GM21367 (cell line): ENCODE measurements around the gene DPH1.

Source experiments
- ATAC-seq: cut with Tn5 transposase; IDR thresholded peaks from one replicate; pipeline ENCODE4 v1.9.1; 2021; ENCODE audit not compliant: unreplicated experiment

Gene DPH1

DNA sequence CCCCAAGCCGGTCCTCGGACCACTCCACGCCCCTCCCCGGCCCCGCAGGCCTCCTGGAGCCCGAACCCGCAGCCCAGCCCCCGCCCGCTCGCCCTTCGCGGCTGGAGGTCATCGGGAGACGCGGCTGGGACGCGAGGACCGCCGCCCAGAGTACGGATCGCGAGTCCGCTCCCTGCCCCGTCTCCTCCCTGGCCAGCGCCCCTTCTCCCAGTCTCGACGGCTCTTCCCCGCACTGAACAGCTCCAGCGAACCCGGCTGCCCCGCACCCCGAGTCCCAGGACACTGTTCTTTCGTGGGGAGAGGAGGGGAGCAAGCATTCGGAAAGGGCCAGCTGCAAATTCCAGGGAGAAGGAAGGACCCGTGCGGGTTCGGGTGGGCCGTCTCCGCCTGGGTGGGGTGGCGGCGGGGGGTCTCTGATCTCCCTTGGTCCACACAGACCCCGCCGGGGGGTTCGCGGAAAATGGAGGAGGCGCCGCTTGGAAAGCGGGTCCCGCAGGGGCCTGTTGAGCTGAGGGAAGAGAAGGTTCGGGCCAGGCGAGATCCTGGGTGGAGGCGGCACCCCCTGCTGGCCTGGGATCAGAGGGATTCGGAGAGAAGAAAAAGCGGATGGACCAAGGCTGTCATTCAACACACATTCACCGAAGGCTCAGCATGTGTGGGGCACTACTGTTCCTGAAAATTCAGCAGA is 4.2 kb upstream of the DPH1 start:
- ATAC-seq = no peak

DNA sequence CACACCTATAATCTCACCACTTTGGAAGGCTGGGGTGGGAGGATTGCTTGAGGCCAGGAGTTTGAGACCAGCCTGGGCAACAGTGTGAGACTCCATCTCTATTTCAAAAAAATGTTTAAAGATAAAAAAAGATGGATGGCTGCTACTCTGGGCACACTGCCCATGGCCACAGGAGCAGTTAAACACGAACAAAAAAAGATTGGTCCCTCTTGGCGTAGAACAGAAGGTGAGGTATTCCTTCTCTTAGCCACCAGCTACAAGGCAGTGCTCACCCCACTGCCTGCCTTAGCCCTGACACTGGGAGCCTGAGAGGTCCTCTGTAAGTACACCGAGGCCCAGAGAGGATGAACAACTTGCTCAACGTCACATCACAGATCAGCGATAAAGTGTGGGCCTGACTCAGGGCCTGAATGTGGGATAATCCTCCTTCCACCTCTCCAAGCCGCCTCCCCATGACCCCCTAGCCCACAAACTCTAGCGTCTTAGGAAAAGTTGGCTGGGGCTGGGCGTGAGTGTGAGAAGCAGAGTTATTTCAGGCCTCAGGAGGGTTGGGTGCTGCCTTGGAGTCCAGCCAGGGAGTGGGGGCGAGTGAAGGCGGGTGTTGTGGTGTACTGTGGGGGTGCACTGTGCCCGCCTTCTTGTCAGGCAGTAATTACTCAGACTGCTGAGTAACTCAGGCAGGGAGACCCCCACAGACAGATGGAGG is 2.3 kb upstream of the DPH1 start:
- no peak for ATAC-seq

DNA sequence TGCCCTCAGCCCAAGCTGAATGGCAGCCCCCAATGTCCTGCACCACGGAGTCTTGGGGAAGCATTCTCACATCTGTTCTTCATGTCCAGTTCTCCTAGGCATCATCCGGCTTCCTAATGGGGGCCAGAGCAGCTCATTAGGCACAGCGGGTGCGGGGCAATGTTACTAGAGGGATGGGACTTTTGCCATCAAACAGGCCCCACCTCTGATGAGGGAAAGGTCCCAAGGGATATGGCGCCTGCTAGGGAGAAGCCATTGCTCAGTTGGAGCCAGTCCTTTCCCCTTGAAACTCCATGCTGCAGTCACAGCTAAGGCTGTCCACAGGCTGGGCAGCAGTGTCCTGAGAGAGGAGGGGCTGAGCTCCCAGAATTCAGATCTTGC is 1.7 kb upstream of the DPH1 start:
- no peak for ATAC-seq

DNA sequence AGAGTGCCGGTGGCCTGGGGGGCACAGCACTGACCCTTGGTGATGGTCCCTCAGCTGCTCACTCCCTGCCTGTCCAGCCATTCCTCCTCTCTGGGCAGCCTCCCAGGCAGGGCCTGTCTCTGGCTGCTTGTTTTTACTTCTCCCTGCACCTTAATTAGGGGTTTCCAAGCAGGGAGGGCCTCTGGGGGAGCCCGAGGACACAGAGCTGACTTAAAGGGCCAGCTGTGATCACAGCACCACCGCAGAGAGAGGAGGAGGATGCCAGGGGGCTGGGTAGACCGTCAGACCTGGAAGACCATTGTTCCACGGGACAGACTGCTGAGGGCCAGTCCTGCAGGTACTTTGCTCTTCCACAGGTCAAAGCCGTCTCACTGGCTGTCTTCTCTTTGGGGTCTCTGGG is 1.2 kb upstream of the DPH1 start:
- no peak for ATAC-seq

- no peak for ATAC-seq
Measured at GRCh38 chr17:2030779-2031163, 818 bp downstream of the DPH1 start.

DNA sequence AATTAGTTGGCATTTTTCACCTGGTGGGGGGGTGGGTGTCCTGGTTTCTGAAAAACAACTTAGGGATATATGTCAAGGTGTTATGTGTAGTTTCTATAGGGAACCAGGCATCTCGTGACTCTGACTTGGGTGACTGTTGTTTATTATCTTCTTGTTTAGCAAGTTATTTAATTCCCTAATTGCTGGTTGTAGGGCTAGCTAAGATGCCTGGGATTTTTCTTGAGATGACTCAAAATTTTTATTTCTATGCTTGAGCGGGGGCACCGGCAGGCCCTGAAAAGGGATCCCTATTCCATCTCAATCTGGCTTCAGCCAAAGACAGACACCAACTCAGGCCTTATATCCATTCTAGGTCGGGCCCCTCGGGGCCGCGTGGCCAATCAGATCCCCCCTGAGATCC is 3.2 kb downstream of the DPH1 start:
- no peak for ATAC-seq

DNA sequence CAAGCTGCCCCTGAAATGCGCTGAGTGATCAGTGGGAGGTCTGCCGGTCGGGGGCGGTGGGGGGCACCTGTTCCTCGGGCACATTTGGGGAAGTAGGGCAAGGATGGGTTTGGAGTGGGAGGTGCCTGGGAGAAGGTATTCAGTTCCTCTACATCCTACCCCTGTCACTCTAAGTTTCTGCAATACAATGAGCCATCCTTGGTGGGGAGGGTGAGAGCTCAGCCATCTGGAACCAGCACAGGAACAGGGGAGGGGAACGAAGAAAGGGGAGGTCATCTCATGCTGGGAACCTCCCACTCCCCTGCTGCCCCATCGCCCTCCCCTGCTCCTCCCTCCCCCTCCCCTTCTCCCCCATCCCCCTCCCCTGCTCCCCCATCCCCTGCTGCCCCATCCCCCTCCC is 4.2 kb downstream of the DPH1 start:
- no peak for ATAC-seq

DNA sequence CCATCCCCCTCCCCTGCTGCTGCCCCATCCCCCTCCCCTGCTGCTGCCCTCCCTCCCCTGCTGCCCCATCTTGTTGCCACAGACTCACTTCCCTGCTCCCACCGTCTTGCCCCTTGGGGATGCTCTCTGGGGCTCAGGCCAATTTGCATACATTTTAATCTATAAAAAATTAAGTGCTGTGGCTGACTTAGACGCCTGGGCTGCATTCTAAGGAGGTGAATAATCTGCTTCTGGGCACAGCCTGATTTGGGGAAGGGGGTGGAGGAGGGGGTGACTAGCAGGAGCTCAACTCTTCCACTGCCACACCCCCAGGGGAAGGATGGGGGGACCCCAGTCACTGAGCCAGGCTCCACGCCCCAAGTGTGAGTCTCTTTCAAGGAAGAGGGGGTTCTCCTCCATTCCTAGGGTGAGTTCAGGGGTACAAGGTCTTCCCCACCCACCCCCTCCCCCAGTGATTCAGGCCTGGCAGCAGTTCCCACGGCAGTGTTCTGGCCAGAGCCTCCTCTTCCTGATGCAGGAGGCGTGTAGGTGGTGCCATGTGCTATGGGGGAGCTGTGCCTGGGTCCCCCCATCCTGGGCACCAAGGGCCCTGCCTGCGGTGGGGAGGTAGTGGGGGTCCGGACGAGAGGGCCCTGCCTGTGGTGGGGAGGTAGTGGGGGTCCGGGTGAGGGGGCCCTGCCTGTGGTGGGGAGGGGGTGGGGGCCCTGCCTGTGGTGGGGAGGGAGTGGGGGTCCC is 5.0 kb downstream of the DPH1 start:
- no peak for ATAC-seq

DNA sequence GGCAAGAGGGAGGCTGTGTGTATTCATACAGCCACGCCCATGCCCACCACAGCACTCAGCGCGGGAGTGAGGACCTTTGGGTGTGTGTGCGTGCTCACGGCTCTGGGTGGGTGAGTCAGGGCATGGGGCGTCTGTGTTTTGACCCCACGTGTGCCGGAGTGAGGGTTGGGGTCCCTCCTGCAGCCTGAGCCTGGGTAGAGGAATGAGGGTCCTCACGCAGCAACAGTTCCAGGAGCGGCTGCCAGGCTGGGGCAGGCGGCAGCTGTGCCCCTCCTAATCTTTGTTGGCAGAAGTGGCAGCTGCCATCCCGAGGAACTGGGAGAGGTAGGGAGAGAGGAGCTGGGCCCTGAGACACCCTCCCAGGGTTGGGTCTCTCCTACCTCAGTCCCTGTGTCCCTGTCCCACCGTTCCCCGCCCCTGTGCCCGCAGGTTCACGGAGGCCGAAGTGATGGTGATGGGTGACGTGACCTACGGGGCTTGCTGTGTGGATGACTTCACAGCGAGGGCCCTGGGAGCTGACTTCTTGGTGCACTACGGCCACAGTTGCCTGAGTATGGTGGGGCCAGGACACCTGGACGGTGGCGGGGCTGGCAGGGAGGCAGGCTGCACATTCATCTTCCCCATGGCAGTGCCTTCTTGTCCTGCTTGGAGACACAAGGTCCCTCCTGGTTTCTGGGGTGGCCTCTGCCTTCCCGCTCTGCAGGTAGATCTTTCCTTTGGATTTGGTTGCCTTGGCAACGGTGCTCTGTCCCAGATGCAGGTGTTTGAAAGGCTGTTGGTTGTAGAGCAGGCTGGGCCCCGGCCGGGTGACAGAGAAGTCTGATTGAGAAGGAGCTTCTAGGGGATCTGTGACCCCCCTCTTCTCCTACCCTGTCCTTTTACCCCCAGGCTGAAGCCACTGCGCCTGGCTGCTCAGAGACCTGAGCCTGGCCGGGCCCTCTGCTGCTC is 5.9 kb downstream of the DPH1 start:
- ATAC-seq = no peak

DNA sequence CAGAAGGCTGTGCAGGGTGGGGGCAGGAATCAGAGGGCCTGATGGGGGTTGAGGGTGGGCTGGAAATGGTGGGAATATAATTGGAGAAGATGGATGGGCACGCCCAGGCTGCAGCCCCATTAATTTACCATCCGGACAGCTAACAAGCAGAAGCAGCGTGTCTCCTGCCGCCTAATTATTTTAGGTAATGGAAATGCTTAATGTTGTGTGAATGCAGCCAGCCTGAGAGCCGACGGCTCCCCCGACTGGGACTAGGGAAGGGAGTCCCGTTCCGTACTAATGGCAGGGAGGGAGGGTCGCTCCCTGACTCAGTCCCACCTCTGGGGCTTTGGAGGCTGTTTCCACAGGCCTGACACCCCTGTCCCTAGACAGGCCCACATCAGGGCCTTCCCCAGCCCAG is 7.2 kb downstream of the DPH1 start:
- no peak for ATAC-seq

- ATAC-seq = no peak
Measured at GRCh38 chr17:2040219-2040827, 10.4 kb downstream of the DPH1 start.

DNA sequence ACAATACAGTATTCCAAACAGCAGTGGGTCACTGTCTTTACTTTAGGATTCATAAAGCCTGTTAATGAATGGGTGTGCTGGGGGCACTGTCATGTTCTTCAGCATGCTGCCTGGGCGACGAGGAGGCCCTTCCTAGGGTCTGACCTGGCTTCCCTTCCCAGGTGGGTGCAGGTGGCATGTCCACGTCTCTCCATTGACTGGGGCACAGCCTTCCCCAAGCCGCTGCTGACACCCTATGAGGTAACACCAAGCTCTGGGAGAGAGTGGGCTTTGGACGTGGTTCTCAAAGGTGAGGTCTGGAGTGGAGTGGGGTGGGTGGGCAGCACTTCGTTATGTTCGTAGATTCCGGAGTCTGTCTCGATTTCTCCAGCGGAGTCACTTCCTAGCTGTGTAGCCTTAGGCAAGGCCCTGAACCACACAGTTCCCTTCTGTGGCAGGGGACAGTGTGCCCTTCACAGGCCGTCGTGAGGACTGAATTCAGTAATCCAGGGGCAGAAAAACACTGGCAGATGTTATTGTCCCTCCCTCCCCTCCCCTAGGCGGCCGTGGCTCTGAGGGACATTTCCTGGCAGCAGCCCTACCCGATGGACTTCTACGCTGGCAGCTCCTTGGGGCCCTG is 11.1 kb downstream of the DPH1 start:
- ATAC-seq = no peak

DNA sequence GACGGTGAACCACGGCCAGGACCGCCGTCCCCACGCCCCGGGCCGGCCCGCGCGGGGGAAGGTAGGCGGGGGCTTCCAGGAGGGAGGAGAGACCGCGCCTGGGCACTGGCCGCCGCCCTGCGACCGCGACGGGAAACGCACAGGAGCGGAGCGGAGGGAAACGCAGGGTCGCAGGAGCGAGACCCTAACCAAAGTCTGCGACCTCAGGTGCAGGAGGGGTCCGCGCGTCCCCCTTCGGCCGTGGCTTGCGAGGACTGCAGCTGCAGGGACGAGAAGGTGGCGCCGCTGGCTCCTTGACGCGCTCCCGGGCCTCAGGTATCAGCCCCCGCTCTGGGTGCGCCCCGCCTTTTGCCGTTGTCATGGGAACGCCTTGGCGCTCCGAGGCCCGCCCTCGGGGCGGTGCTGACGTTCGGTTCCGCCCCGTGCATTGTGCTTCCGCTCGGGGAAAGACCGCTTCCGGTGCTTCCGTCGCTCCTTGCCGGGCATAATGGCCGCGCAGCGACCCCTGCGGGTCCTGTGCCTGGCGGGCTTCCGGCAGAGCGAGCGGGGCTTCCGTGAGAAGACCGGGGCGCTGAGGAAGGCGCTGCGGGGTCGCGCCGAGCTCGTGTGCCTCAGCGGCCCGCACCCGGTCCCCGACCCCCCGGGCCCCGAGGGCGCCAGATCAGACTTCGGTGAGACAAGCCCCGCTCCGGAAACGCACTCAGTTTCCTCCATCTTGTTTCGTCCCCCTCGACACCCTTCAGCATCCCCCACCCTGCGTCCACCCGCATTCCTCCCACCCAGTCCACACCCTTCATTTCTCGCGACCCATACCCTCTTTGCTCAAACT is 11.8 kb downstream of the DPH1 start, which contains the start of gene OVCA2:
TSS of gene OVCA2 (plus strand) at position 462 of the 829 bp plus-strand sequence. CDS start at position 488, 26 bp downstream.
- ATAC-seq = peak; percentile 80

GRCh38 chr17:2042390-2042847 is 12.5 kb downstream of the DPH1 start:
- ATAC-seq = no peak

- no peak for ATAC-seq
Measured at GRCh38 chr17:2042933-2043332, 13.0 kb downstream of the DPH1 start.

- no peak for ATAC-seq
Measured at GRCh38 chr17:2043785-2044184, 13.8 kb downstream of the DPH1 start.

- ATAC-seq = no peak
Measured at GRCh38 chr17:2044263-2044894, 14.4 kb downstream of the DPH1 start.

DNA sequence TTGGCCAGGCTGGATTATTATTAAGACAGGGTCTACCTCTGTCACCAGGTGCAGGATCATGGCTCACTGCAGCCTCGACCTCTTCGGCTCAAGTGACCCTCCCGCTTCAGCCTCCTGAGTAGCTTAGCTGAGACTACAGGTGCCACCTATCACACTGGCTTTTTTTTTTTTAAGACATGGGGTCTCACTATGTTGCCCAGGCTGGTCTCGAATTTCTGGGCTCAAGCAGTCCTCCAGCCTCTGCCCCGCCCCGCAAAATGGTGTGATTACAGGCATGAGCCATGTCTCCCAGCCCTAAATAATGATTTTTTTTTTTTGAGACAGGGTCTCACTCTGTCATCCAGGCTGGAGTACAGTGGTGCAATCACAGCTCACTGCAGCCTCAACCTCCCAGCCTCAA is 17.6 kb downstream of the DPH1 start:
- no peak for ATAC-seq

DNA sequence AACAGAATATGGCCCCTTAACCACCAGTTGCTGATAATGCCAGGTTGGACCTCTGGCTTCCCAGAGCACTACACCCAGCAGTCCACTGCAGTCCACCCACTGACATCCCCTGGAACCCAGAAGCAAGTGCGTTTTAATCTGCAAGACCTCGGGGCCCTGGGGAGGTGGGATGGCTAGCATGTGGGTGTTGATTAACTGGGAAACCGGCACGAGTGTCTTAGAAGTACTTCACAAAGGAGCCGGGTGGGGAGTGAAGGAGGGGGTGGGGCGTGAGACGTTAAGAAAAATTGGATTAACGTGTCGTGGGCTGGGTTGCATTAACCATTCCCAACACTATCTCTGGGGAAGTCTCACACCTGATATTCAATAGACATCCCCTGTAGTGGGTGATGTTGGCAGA is 18.9 kb downstream of the DPH1 start:
- no peak for ATAC-seq
